SK-N-SH (cell line): ENCODE results near the gene ADAMTS7. TPM values are rescaled to one million over a fixed set of nuclear protein-coding genes. Genes with fewer than 3 reads are reported as not detected.

ENCODE experiments used
- CTCF ChIA-PET: fragments of 300-600, 350-600 bp; formaldehyde crosslinking; extraction: SDS; loops from one replicate; lab custom pipeline; 2021; lab: Yijun Ruan, JAX
- POLR2A ChIA-PET: fragments of 350-600 bp; sonication (Branson Sonifier 250); formaldehyde crosslinking; extraction: SDS; loops from one replicate; lab custom pipeline; 2020; ENCODE audit warnings: antibody characterized with exemption, inconsistent platforms; lab: Yijun Ruan, JAX
- DNase-seq: peaks from one replicate; pipeline ENCODE4 v3.0.0; 2012
- H2AFZ ChIP-seq: fragments of 200-600 bp; sonication (generic); 2 replicates; pipeline ENCODE4 v1.8.1; 2016; ENCODE audit warnings: antibody characterized with exemption, mild to moderate bottlenecking, low read depth
- H3F3A ChIP-seq: fragments of 200-600 bp; sonication (generic); replicated peaks from 2 replicates; pipeline ENCODE3; 2016; ENCODE audit warnings: antibody characterized with exemption, mild to moderate bottlenecking; ENCODE audit not compliant: insufficient read depth
- H3K27ac ChIP-seq, 2 experiments: fragments of 200-500 bp in 1 of 2; fragments of 200-600 bp in 1 of 2; sonication (Bioruptor generic) in 1 of 2; sonication (generic), shearing (Covaris generic) in 1 of 2; 2 replicates each; pipeline versions ENCODE4 v1.5.1 to v1.6.1; 2014 to 2016; ENCODE audit warnings: low read depth in 2 of 2, inconsistent platforms in 1 of 2, low read length in 1 of 2, mild to moderate bottlenecking in 1 of 2, mixed read lengths in 1 of 2
- H3K27me3 ChIP-seq: fragments of 200-600 bp; sonication (generic), shearing (Covaris generic); 2 replicates; pipeline ENCODE4 v1.6.1; 2016; ENCODE audit warnings: mixed run types; ENCODE audit not compliant: insufficient read depth
- H3K36me3 ChIP-seq, 2 experiments: fragments of 200-500 bp in 1 of 2; fragments of 200-600 bp in 1 of 2; sonication (Bioruptor generic) in 1 of 2; sonication (generic) in 1 of 2; replicated peaks in 1 of 2; 2 replicates each; pipeline versions ENCODE3 to v1.5.1; 2014 to 2016; ENCODE audit warnings: low read length in 1 of 2, mild to moderate bottlenecking in 1 of 2; ENCODE audit not compliant: insufficient read depth in 2 of 2, control insufficient read depth in 1 of 2
- H3K4me1 ChIP-seq, 2 experiments: fragments of 200-500 bp in 1 of 2; fragments of 200-600 bp in 1 of 2; sonication (Bioruptor generic) in 1 of 2; sonication (generic), shearing (Covaris generic) in 1 of 2; 2 replicates each; pipeline versions ENCODE4 v1.5.1 to v1.6.1; 2014 to 2016; ENCODE audit warnings: low read depth in 1 of 2, low read length in 1 of 2, mixed run types in 1 of 2; ENCODE audit not compliant: insufficient read depth in 2 of 2, control insufficient read depth in 1 of 2
- H3K4me2 ChIP-seq: fragments of 200-600 bp; sonication (generic), shearing (Covaris generic); 2 replicates; pipeline ENCODE4 v1.6.1; 2017; ENCODE audit warnings: mixed run types
- H3K4me3 ChIP-seq, 2 experiments: fragments of 200-500 bp in 1 of 2; fragments of 200-600 bp in 1 of 2; sonication (Bioruptor generic) in 1 of 2; sonication (generic), shearing (Covaris generic) in 1 of 2; 2 replicates each; pipeline versions ENCODE4 v1.5.1 to v1.8.1; 2014 to 2016; ENCODE audit warnings: low read depth in 2 of 2, inconsistent platforms in 1 of 2, low read length in 1 of 2, mild to moderate bottlenecking in 1 of 2, mixed read lengths in 1 of 2, moderate library complexity in 1 of 2
- H3K79me2 ChIP-seq: fragments of 200-600 bp; sonication (generic); 2 replicates; pipeline ENCODE4 v1.8.1; 2017; ENCODE audit warnings: mild to moderate bottlenecking; ENCODE audit not compliant: insufficient read depth
- H3K9ac ChIP-seq: fragments of 200-600 bp; sonication (generic); 2 replicates; pipeline ENCODE4 v1.6.1; 2017; ENCODE audit warnings: mixed run types
- H3K9me2 ChIP-seq: fragments of 200-600 bp; sonication (generic); 2 replicates; pipeline ENCODE4 v1.6.1; 2017; ENCODE audit warnings: mixed run types
- H3K9me3 ChIP-seq: fragments of 200-600 bp; sonication (generic); 2 replicates; pipeline ENCODE4 v1.6.1; 2017; ENCODE audit warnings: mixed run types, mild to moderate bottlenecking, moderate library complexity
- H4K20me1 ChIP-seq: fragments of 200-600 bp; sonication (generic); 2 replicates; pipeline ENCODE4 v1.6.1; 2017; ENCODE audit warnings: mild to moderate bottlenecking, mixed run types; ENCODE audit not compliant: insufficient read depth
- CTCF ChIP-seq: fragments of 200-600 bp; sonication (generic); IDR thresholded peaks from 2 replicates; pipeline ENCODE4 v1.6.1; 2017; ENCODE audit warnings: antibody characterized with exemption, mild to moderate bottlenecking, moderate library complexity
- EP300 ChIP-seq, 2 experiments: IDR thresholded peaks; 2 replicates each; pipeline versions ENCODE4 v1.4.0 to v1.6.1; 2012; ENCODE audit warnings: borderline replicate concordance in 1 of 2, low read depth in 1 of 2, low read length in 1 of 2
- FOSL2 ChIP-seq: IDR thresholded peaks from 2 replicates; pipeline ENCODE4 v1.4.0; 2012; ENCODE audit warnings: low read depth, mild to moderate bottlenecking, moderate library complexity, borderline replicate concordance
- IRF3 ChIP-seq: fragments of 150-350 bp; IDR thresholded peaks from 2 replicates; pipeline ENCODE4 v1.6.1; 2016; ENCODE audit warnings: mild to moderate bottlenecking, low read depth, low read length
- JUND ChIP-seq: IDR thresholded peaks from 2 replicates; pipeline ENCODE4 v1.4.0; 2012
- NFIC ChIP-seq: IDR thresholded peaks from 2 replicates; pipeline ENCODE4 v1.4.0; 2012; ENCODE audit warnings: borderline replicate concordance
- NRF1 ChIP-seq: IDR thresholded peaks from 2 replicates; pipeline ENCODE4 v1.6.1; 2012; ENCODE audit warnings: low read depth, mild to moderate bottlenecking, low read length
- POLR2AphosphoS5 ChIP-seq: IDR thresholded peaks from 2 replicates; pipeline ENCODE4 v1.6.1; 2012; ENCODE audit warnings: low read depth, low read length
- TAF1 ChIP-seq: IDR thresholded peaks from 2 replicates; pipeline ENCODE4 v1.6.1; 2012; ENCODE audit warnings: low read depth, mild to moderate bottlenecking, low read length, moderate library complexity, borderline replicate concordance
- USF1 ChIP-seq: IDR thresholded peaks from 2 replicates; pipeline ENCODE4 v1.4.0; 2012; ENCODE audit warnings: low read depth, borderline replicate concordance
- YY1 ChIP-seq: IDR thresholded peaks from 2 replicates; pipeline ENCODE4 v1.4.0; 2012; ENCODE audit warnings: low read depth, mild to moderate bottlenecking
- WGBS: methylation state at CpG from one replicate; pipeline ENCODE4 v1.1.6; 2017; ENCODE audit warnings: low lambda C conversion rate; 5-methylcytosine and 5-hydroxymethylcytosine counted together
- polyA plus RNA-seq, 3 experiments: library from polyadenylated mRNA; depleted of rRNA; stranded (reverse); fragments of >200 nt; gene quantifications; 2 replicates each; pipeline ENCODE4 v1.2.3, GENCODE V29; 2012

ADAMTS7 gene
- polyA plus RNA-seq, 1 of the 3 experiments (the other 2 are of a cell fraction), result 17.9 TPM

- Histone ChIP-seq H3K4me3 (no peak overlapping the region), H3K36me3 (peaks cover 0 to 1% of the 10 kb centered on the region in 2 experiments), H3K27ac (no peak overlapping the region), H3K79me2 (peaks cover 31% of the 10 kb centered on the region), H3K9ac (no peak overlapping the region), H2AFZ (no peak overlapping the region), H3K4me1 (peaks cover 0 to 18% of the 10 kb centered on the region in 2 experiments; a peak in 2 of 4 replicates), H3K27me3 (no peaks in the 10 kb centered on the region), H3K4me2 (no peak overlapping the region), H4K20me1 (no peaks in the 10 kb centered on the region), H3K9me3 (no peaks in the 10 kb centered on the region; the same call in 1 of the 2 replicates), H3F3A (peaks cover 5% of the 10 kb centered on the region), H3K9me2 (no peaks in the 10 kb centered on the region)
- TF ChIP-seq IRF3 (no peak), FOSL2 (no peak), CTCF (no peak), YY1 (no peak), NRF1 (no peak), POLR2AphosphoS5 (no peak), EP300 (IDR thresholded peaks at IDR 0.05; ENCODE audit: borderline replicate concordance in 1 of 2, low read depth in 1 of 2, low read length in 1 of 2) (no peak), USF1 (no peak)
- ChIA-PET CTCF (interaction anchor here (0.7 to 1.6 kb wide), 3 partner anchors 10 to 51 kb away, joined by 3 to 8 read pairs (median 3); no protein-coding TSS in a partner anchor), POLR2A (no interaction called here)
- WGBS, result 92% methylated on average over 2 of the region's 2 CpGs
- no peak for DNase-seq
Measured at GRCh38 chr15:78807359-78807758, 3.9 kb downstream of the ADAMTS7 start.

- Histone ChIP-seq H3K27me3 (no peaks in the 10 kb centered on the region), H3K4me3 (no peak overlapping the region), H3K4me1 (peaks cover 0 to 5% of the 10 kb centered on the region in 2 experiments; a peak in 1 of 4 replicates), H3K27ac (no peak overlapping the region), H3K79me2 (peaks cover 24% of the 10 kb centered on the region), H3F3A (no peaks in the 10 kb centered on the region), H2AFZ (no peak overlapping the region), H4K20me1 (no peaks in the 10 kb centered on the region), H3K9me3 (no peaks in the 10 kb centered on the region; the same call in 1 of the 2 replicates), H3K36me3 (peaks cover 0 to 4% of the 10 kb centered on the region in 2 experiments), H3K4me2 (no peak overlapping the region), H3K9ac (no peak overlapping the region), H3K9me2 (no peaks in the 10 kb centered on the region)
- ChIA-PET CTCF (interaction anchor here (0.6 kb wide), 1 partner anchor 238 kb away, joined by 4 read pairs; no protein-coding TSS in a partner anchor), POLR2A (no interaction called here)
- no peak for TF ChIP-seq FOSL2
- no peak for TF ChIP-seq EP300 (IDR thresholded peaks at IDR 0.05; ENCODE audit: borderline replicate concordance in 1 of 2, low read depth in 1 of 2, low read length in 1 of 2)
- no peak for TF ChIP-seq JUND
- no peak for TF ChIP-seq NFIC
- TF ChIP-seq TAF1, result no peak
- DNase-seq, result no peak
- WGBS, result 90% methylated on average over 12 of the region's 14 CpGs
Measured at GRCh38 chr15:78804391-78804792, 6.9 kb downstream of the ADAMTS7 start.
